ENCODE results near the gene TMEM139. TPM values are rescaled to one million over a fixed set of nuclear protein-coding genes. Genes with fewer than 3 reads are reported as not detected.
"Not testable (repeated sequence)": the region's sequence is repeated elsewhere in the genome, so short reads cannot be mapped to it uniquely, and the experiment has no call there.

Gene TMEM139
- total RNA-seq, 2 donors from 2014 or later: 13.2 to 23.9 TPM

- Histone ChIP-seq H3K4me3 (peak overlapping the region; percentile 36 to 66), H3K36me3 (replicated peaks in 1 of 2; ENCODE audit: insufficient read depth in 1 of 2, low read depth in 2 of 2) (peaks cover 0 to 20% of the 10 kb centered on the region in 2 donors), H3K9me3 (no peaks in the 10 kb centered on the region), H3K4me1 (peaks cover 39% of the 10 kb centered on the region), H3K27me3 (no peaks in the 10 kb centered on the region), H3K27ac (peak overlapping the region; percentile 55 to 83 (median 73))
- intact Hi-C loops (cut with DNase I): no loop called here
- ATAC-seq: no peak
- 3% methylated on average over 11 of the region's 11 CpGs for WGBS, 2 donors
- no peak for DNase-seq
- TF ChIP-seq CTCF (IDR thresholded peaks at IDR 0.05) (no peak), POLR2A (IDR thresholded peaks at IDR 0.05) (no peak)
Observed at GRCh38 chr7:143288836-143289235, 4.1 kb downstream of the TMEM139 start.

GRCh38 chr7:143289421-143289820 is 4.7 kb downstream of the TMEM139 start:
- intact Hi-C loops (cut with DNase I): no loop called here
- DNase-seq: no peak
- peaks cover 33% of the 10 kb centered on the region for H3K4me1 ChIP-seq
- H3K27ac ChIP-seq: peak overlapping the region in 1 of 4 donors; percentile 83
- ATAC-seq: no peak
- peaks cover 0 to 25% of the 10 kb centered on the region in 2 donors for H3K36me3 ChIP-seq (replicated peaks in 1 of 2; ENCODE audit: insufficient read depth in 1 of 2, low read depth in 2 of 2)
- no peaks in the 10 kb centered on the region for H3K9me3 ChIP-seq
- no peaks in the 10 kb centered on the region for H3K27me3 ChIP-seq
- 34 to 39% methylated on average over 6 of the region's 6 CpGs for WGBS, 2 donors
- peak overlapping the region in 1 of 2 donors; percentile 66 for H3K4me3 ChIP-seq
- no peak for TF ChIP-seq CTCF (IDR thresholded peaks at IDR 0.05)
- TF ChIP-seq POLR2A (IDR thresholded peaks at IDR 0.05): no peak

- H3K27me3 ChIP-seq; ATAC-seq; H3K9me3 ChIP-seq; H3K4me3 ChIP-seq; DNase-seq; H3K27ac ChIP-seq; intact Hi-C loops (cut with DNase I): not testable (repeated sequence)
- WGBS, 2 donors: 63 to 76% methylated on average over 3 to 4 of the region's 4 CpGs
- peaks cover 33% of the 10 kb centered on the region for H3K4me1 ChIP-seq
- peaks cover 0 to 27% of the 10 kb centered on the region in 2 donors for H3K36me3 ChIP-seq (replicated peaks in 1 of 2; ENCODE audit: insufficient read depth in 1 of 2, low read depth in 2 of 2)
Observed at GRCh38 chr7:143289888-143290287, 5.1 kb downstream of the TMEM139 start.

- Histone ChIP-seq H3K27me3 (no peaks in the 10 kb centered on the region), H3K4me1 (peaks cover 29% of the 10 kb centered on the region), H3K36me3 (replicated peaks in 1 of 2; ENCODE audit: insufficient read depth in 1 of 2, low read depth in 2 of 2) (peaks cover 0 to 29% of the 10 kb centered on the region in 2 donors), H3K27ac (no peak overlapping the region), H3K4me3 (no peak overlapping the region), H3K9me3 (no peaks in the 10 kb centered on the region)
- no peak for ATAC-seq
- no peak for TF ChIP-seq CTCF (IDR thresholded peaks at IDR 0.05)
- no peak for TF ChIP-seq POLR2A (IDR thresholded peaks at IDR 0.05)
- intact Hi-C loops (cut with DNase I): no loop called here
- no peak for DNase-seq
- 73 to 85% methylated on average over 4 of the region's 4 CpGs for WGBS, 2 donors
Observed at GRCh38 chr7:143290293-143290692, 5.5 kb downstream of the TMEM139 start.

GRCh38 chr7:143292876-143293275 is 8.1 kb downstream of the TMEM139 start:
- Histone ChIP-seq H3K36me3 (replicated peaks in 1 of 2; ENCODE audit: insufficient read depth in 1 of 2, low read depth in 2 of 2) (peaks cover 0 to 30% of the 10 kb centered on the region in 2 donors), H3K27me3 (no peaks in the 10 kb centered on the region), H3K4me1 (peaks cover 8% of the 10 kb centered on the region), H3K4me3 (no peak overlapping the region), H3K27ac (no peak overlapping the region), H3K9me3 (no peaks in the 10 kb centered on the region)
- WGBS, 2 donors: 89 to 94% methylated on average over 5 of the region's 5 CpGs
- DNase-seq (no peak), ATAC-seq (no peak)
- TF ChIP-seq POLR2A (IDR thresholded peaks at IDR 0.05) (no peak), CTCF (IDR thresholded peaks at IDR 0.05) (no peak)
- intact Hi-C loops (cut with DNase I): no loop called here
